HG02870 (cell line): ENCODE results near the gene CSRP3.

Experiments used
- ATAC-seq: cut with Tn5 transposase; IDR thresholded peaks from one replicate; pipeline ENCODE4 v1.9.1; 2021; ENCODE audit warnings: mild to moderate bottlenecking, moderate library complexity; ENCODE audit not compliant: unreplicated experiment

Gene CSRP3

GRCh38 chr11:19201737-19202605, at the start of gene CSRP3:
Gene CSRP3 (minus strand): TSS chr11:19201983. CDS start chr11:19192448, 9,535 bp downstream.
- no peak for ATAC-seq

- no peak for ATAC-seq
These were observed 49.8 kb upstream of the CSRP3 start for GRCh38 chr11:19251577-19251976.

GRCh38 chr11:19246816-19247215, 45.0 kb upstream of the CSRP3 start:
- ATAC-seq: no peak

GRCh38 chr11:19245351-19245750, 43.6 kb upstream of the CSRP3 start:
- ATAC-seq: no peak

- no peak for ATAC-seq
These were observed 42.8 kb upstream of the CSRP3 start for GRCh38 chr11:19244621-19245020.

- no peak for ATAC-seq
These were observed 42.3 kb upstream of the CSRP3 start for GRCh38 chr11:19244084-19244483.

GRCh38 chr11:19243613-19244012, 41.8 kb upstream of the CSRP3 start:
- no peak for ATAC-seq

- no peak for ATAC-seq
These were observed 41.4 kb upstream of the CSRP3 start for GRCh38 chr11:19243143-19243542.

GRCh38 chr11:19242179-19242932, 40.6 kb upstream of the CSRP3 start:
- ATAC-seq: no peak

- peak; percentile 20 for ATAC-seq
These were observed 39.7 kb upstream of the CSRP3 start for GRCh38 chr11:19241260-19242178.

- ATAC-seq: peak; percentile 90
These were observed 38.9 kb upstream of the CSRP3 start, which contains the start of gene E2F8 for GRCh38 chr11:19240420-19241259. Gene E2F8 (minus strand): TSS chr11:19240945. CDS start chr11:19240121, 824 bp downstream.

GRCh38 chr11:19239039-19239438, 37.3 kb upstream of the CSRP3 start:
- no peak for ATAC-seq

- ATAC-seq: no peak
These were observed 36.0 kb upstream of the CSRP3 start for GRCh38 chr11:19237813-19238212.

GRCh38 chr11:19237381-19237780, 35.6 kb upstream of the CSRP3 start:
- ATAC-seq: no peak

GRCh38 chr11:19234231-19234817, 32.5 kb upstream of the CSRP3 start:
- no peak for ATAC-seq

- ATAC-seq: no peak
These were observed 31.2 kb upstream of the CSRP3 start for GRCh38 chr11:19232910-19233503.

GRCh38 chr11:19229671-19230070, 27.9 kb upstream of the CSRP3 start:
- ATAC-seq: no peak

- ATAC-seq: no peak
These were observed 27.2 kb upstream of the CSRP3 start for GRCh38 chr11:19228968-19229367.
